ENCODE data around the gene GEMIN7. TPM values are rescaled to one million over a fixed set of nuclear protein-coding genes. Genes with fewer than 3 reads are reported as not detected.

The GEMIN7 gene
- total RNA-seq, 1 experiment from 2014 or later = 46.0 TPM

DNA sequence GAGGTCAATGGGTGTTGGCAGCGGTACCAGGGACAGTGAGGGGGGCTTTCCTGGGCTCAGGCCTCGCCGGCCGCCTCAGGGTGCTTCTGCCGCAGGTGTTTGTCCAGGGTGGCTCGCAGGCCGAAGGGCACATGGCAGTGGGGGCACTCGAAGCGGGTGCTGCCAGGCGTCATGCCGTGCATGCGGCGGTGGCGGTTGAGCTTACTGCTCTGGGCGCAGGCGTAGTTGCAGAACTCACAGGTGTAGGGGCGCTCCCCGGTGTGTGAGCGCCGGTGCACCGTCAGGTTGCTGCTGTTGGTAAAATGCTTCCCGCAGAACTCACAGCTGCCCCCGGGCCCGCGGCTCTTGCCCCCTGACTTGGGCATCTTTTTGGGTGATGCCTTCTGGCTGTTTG, 7.5 kb upstream of the GEMIN7 start:
- no peak overlapping the region for H2AK5ac ChIP-seq (ENCODE audit: insufficient read length, low read length)
- Mint-ChIP-seq H3K36me3 (ENCODE audit: insufficient read depth in 1 of 3, low read depth in 3 of 3) (peaks cover 27 to 52% (median 48%) of the 10 kb centered on the region in 3 experiments), H3K27ac (peak overlapping the region in 2 of 3 experiments; percentile 68 to 72; a peak in 2 of 7 replicates), H3K4me1 (peaks cover 15 to 24% of the 10 kb centered on the region in 2 experiments), H3K27me3 (ENCODE audit: low read depth) (no peaks in the 10 kb centered on the region), H3K4me3 (no peak overlapping the region), H3K9me3 (no peaks in the 10 kb centered on the region)
- no peak overlapping the region for H4K8ac ChIP-seq (replicated peaks; ENCODE audit: insufficient read length, low read depth, low read length)
- H2BK20ac ChIP-seq (ENCODE audit: low read depth, low read length, poor library complexity, severe bottlenecking) = no peak overlapping the region
- peaks cover 17% of the 10 kb centered on the region for H3K23me2 ChIP-seq (ENCODE audit: insufficient read length, low read depth, low read length, poor library complexity, severe bottlenecking)
- H3K18ac ChIP-seq (ENCODE audit: insufficient read length, low read depth, low read length) = no peak overlapping the region
- H3K4me2 ChIP-seq (ENCODE audit: insufficient read depth, insufficient read length, low read length) = no peak overlapping the region
- no peak overlapping the region for H3T11ph ChIP-seq (ENCODE audit: low read length)
- peaks cover 2% of the 10 kb centered on the region; the same call in 1 of the 2 replicates for H3K79me2 ChIP-seq (ENCODE audit: insufficient read depth, low read length)
- no peak overlapping the region for H2BK5ac ChIP-seq (ENCODE audit: insufficient read length, low read length)
- TF ChIP-seq CTCF (conservative IDR thresholded peaks at IDR 0.05) = no peak
- no peak overlapping the region for H4K5ac ChIP-seq (ENCODE audit: insufficient read length, low read depth, low read length)
- no peak overlapping the region for H2BK120ac ChIP-seq (ENCODE audit: low read depth, low read length, poor library complexity, severe bottlenecking)
- no peak overlapping the region for H4K91ac ChIP-seq (ENCODE audit: insufficient read length, low read depth, low read length)
- no peaks in the 10 kb centered on the region for H3K9me3 ChIP-seq (ENCODE audit: control insufficient read depth, low read depth, low read length)
- H2BK15ac ChIP-seq (ENCODE audit: low read depth, low read length) = no peak overlapping the region
- no peak overlapping the region for H2BK12ac ChIP-seq (ENCODE audit: insufficient read length, low read depth, low read length)
- H3K79me1 ChIP-seq (ENCODE audit: insufficient read depth, low read depth, low read length, poor library complexity, severe bottlenecking) = no peaks in the 10 kb centered on the region
- H3K56ac ChIP-seq (ENCODE audit: insufficient read length, low read depth, low read length) = no peak overlapping the region
- H3K4ac ChIP-seq (ENCODE audit: low read depth, low read length) = no peak overlapping the region
- DNase-seq = no peak
- no peak overlapping the region for H3K23ac ChIP-seq (ENCODE audit: insufficient read length, low read depth, low read length)
- H2AFZ ChIP-seq (ENCODE audit: low read length) = no peak overlapping the region
- H3K14ac ChIP-seq (ENCODE audit: insufficient read depth, low read length) = no peak overlapping the region
- WGBS (ENCODE audit: extremely low coverage, insufficient read length, low lambda C conversion rate) = no CpG with 5 or more reads among the region's 25 CpGs
- H3K4me1 ChIP-seq (ENCODE audit: insufficient read depth, low read length) = peaks cover 3% of the 10 kb centered on the region; the same call in 1 of the 2 replicates
- no peaks in the 10 kb centered on the region for H4K20me1 ChIP-seq (ENCODE audit: control insufficient read depth, insufficient read depth, insufficient read length)
- no peak overlapping the region for H3K27ac ChIP-seq (ENCODE audit: insufficient read length, low read depth, low read length)
- no peak overlapping the region for H3K9ac ChIP-seq (ENCODE audit: extremely low read depth, insufficient read length, low read length)
- H3K27me3 ChIP-seq (ENCODE audit: insufficient read depth, low read length) = no peaks in the 10 kb centered on the region

Data from H9 (cell line).